NCI-H526 (cell line): ENCODE data around the gene SMPX.

Experiments used
- DNase-seq, 2 experiments: peaks; one replicate each; lab custom pipeline; 2025; lab: John Stamatoyannopoulos, UW

The SMPX gene

DNA sequence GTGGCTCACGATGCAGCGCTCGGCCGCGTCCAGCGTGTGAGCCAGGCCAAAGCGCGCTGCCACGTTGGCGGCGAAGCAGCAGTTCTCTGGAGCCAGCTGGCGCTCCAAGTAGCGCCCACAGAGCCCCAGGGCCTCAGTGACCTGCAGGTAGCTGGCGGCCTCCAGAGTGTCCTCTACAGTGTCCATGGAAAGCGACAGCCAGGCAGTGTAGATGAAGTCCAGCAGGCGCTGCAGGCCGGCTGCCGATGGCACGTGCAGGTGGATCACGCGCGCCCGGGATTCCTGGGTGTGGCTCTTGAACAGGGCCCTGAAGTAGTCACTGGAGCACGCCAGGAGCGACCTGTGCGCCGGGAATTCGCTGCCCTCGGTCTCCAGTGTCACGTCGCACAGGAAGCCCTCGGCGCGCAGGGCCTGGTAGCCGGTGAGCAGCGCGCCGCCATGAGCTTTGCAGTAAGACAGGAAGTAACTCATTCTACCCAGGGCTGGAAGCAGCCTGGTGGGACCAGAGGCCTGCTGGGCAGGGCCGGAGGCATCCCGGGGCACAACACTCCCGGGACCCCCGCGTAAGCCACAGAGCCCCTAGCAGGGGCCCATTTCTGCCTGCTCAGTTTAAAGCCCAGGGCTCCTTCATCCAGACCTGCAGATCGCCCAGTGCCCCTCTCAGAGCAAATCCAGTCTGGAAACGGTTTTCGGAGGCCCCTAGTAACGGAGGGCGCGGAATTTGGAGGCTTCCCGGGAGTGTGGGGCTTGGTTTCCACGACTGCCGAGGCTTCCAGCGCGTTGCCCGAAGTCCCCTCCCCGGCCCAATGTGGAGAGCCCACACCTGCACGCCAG is 100.4 kb downstream of the SMPX start:
- DNase-seq, result no peak

DNA sequence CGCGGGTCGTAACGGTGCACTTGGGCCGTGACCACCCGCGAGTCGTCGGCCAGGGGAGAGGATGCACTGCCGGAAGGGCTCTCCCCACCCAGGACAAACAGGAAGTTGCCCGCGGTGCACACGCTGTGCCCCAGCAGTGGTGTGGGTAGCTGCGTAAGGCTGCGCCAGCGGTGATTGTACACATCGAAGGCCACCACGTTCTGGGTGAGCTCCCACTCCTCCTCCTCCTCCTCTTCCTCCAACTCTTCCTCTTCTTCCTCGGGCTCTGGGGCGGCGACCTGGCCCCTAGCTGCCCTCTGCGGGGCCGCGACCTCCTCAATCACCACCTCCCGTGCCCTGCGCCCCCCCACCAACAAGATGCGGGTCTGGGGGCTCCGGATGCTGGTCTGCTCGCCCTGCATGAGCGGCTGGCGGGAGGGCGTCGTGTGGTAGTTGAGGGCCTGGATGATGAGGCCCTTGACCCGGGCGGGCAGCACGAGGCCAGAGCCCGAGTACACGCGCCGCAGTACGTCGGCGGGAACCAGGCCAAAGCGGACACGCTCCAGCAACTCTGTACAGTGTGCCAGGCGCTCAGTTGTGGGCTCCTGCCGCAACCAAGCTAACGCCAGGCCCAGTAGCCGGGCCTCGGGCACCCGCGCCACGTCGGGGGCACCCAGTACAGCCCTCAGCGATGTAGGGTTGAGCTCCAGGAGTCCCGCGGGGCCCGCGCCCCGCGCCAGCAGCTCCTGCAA is 101.2 kb downstream of the SMPX start:
- no peak for DNase-seq
